C4-2B (cell line): Measurements from ENCODE around the gene ARHGAP36.

ENCODE experiments used
- CTCF ChIP-seq: fragments of 450-650 bp; conservative IDR thresholded peaks from 2 replicates; pipeline ENCODE4 v1.5.1; 2017; ENCODE audit warnings: mild to moderate bottlenecking
- ZFX ChIP-seq: fragments of 450-650 bp; IDR thresholded peaks from 2 replicates; pipeline ENCODE4 v1.6.1; 2017

GRCh38 chrX:131084145-131084544 is 26.0 kb downstream of the ARHGAP36 start:
- no peak for TF ChIP-seq CTCF
- no peak for TF ChIP-seq ZFX
